Testis (tissue), 3 donors: ENCODE measurements around the gene MGLL. TPM values are rescaled to one million over a fixed set of nuclear protein-coding genes. Genes with fewer than 3 reads are reported as not detected.
A peak's percentile ranks its signal among the peaks of the same experiment; 100 is the strongest.

Experiments
- DNase-seq: peaks from one replicate; pipeline ENCODE4 v3.0.0-alpha.2; 2019
- H3K27ac ChIP-seq, 2 donors: fragments of 200-600 bp; sonication (generic); one replicate each; pipeline ENCODE4 v1.5.1; 2019
- H3K27me3 ChIP-seq: fragments of 200-600 bp; sonication (generic); one replicate; pipeline ENCODE4 v1.5.1; 2019
- H3K36me3 ChIP-seq: fragments of 200-600 bp; sonication (generic); one replicate; pipeline ENCODE4 v1.5.1; 2017; ENCODE audit warnings: low read depth; ENCODE audit errors: missing control alignments
- H3K4me1 ChIP-seq: fragments of 200-600 bp; sonication (generic); one replicate; pipeline ENCODE4 v1.5.1; 2019
- H3K4me3 ChIP-seq, 2 donors: fragments of 200-600 bp; sonication (generic); one replicate each; pipeline ENCODE4 v1.5.1; 2017 to 2019
- H3K9me3 ChIP-seq: fragments of 200-600 bp; sonication (generic); one replicate; pipeline ENCODE4 v1.5.1; 2017
- POLR2A ChIP-seq: fragments of 450-650 bp; IDR thresholded peaks from one replicate; pipeline ENCODE4 v1.6.1; 2017; ENCODE audit warnings: antibody characterized with exemption, mild to moderate bottlenecking, moderate library complexity
- WGBS, 2 donors: methylation state at CpG; one replicate each; pipeline ENCODE4 v1.1.5; 2018; 5-methylcytosine and 5-hydroxymethylcytosine counted together
- intact Hi-C: fragments of 100-400 bp; cut with DNase I; formaldehyde crosslinking; loops from one replicate; pipeline ENCODE4 v1.15.1; 2023; ENCODE audit warnings: low total_unique reads
- polyA plus RNA-seq: library from polyadenylated mRNA; stranded (reverse); fragments of 350-450 nt; fragmentation: Illumina TruSeq; extraction: RNeasy Lipid Tissue Mini Kit (QIAGEN cat#74804); gene quantifications from one replicate; pipeline ENCODE4 v1.2.3, GENCODE V29; 2014; ENCODE audit warnings: low read depth, low replicate concordance; ENCODE audit not compliant: insufficient read depth
- total RNA-seq, 2 donors: library from RNA; depleted of rRNA; stranded (reverse); fragments of >200 nt; gene quantifications; one replicate each; pipeline ENCODE4 v1.2.3, GENCODE V29; 2016
- TF ChIP-seq, protein P1 (sequence below), 3 experiments: fragments of 450-650 bp in 2 of 3; fragments of 200-600 bp in 1 of 3; sonication (generic) in 1 of 3; IDR thresholded peaks; one replicate each; pipeline ENCODE4 v1.5.1; 2016 to 2019; ENCODE audit warnings: antibody characterized with exemption in 3 of 3, mild to moderate bottlenecking in 2 of 3, moderate library complexity in 1 of 3

The MGLL gene
- total and polyA plus RNA-seq, 3 donors from 2014 or later: 18.3 to 26.0 (median 19.2) TPM

DNA sequence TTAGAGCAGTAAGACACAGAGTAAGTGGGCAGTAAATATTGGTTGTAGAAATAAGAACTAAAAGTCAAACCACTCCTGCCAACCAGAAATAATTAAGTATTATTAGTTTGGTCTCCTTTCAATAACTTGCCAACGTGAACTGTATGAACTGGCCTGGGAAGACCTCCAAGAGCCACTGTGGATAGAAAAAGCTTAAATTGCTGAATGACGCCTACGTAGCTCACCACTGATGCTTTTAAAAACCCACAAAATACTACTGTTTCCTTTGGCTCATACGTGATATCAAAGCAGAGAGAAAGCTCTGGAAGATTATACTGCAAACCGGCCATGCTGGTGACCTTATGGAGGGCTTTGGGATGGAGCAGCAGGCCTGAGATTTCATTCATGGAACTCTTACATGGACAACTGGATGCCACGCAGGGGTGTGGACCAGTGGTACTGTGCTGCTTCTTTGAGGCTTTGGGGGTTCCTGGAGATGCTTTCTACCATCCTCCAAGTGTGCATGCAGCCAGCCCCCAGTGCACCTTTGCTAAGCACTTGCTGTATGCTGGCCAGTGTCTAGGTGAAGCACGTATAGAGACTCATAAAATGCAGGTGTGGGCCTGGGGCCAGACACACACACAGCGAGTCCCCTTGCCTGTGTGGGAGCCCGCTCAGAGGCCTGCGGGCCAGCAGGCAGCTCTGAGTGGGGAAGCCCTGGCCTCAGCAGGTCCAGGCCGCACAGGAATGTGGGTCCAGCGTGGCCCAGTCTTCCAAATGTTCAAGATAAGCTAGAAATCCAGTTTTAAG is 82.8 kb downstream of the MGLL start:
- peaks cover 52% of the 10 kb centered on the region for H3K4me1 ChIP-seq
- TF ChIP-seq POLR2A: no peak
- TF ChIP-seq, protein P1, sequence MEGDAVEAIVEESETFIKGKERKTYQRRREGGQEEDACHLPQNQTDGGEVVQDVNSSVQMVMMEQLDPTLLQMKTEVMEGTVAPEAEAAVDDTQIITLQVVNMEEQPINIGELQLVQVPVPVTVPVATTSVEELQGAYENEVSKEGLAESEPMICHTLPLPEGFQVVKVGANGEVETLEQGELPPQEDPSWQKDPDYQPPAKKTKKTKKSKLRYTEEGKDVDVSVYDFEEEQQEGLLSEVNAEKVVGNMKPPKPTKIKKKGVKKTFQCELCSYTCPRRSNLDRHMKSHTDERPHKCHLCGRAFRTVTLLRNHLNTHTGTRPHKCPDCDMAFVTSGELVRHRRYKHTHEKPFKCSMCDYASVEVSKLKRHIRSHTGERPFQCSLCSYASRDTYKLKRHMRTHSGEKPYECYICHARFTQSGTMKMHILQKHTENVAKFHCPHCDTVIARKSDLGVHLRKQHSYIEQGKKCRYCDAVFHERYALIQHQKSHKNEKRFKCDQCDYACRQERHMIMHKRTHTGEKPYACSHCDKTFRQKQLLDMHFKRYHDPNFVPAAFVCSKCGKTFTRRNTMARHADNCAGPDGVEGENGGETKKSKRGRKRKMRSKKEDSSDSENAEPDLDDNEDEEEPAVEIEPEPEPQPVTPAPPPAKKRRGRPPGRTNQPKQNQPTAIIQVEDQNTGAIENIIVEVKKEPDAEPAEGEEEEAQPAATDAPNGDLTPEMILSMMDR (IDR thresholded peaks at IDR 0.05): no peak
- H3K27ac ChIP-seq: peak overlapping the region; percentile 46 to 74
- no peak overlapping the region for H3K4me3 ChIP-seq
- no peak for DNase-seq
- intact Hi-C loops: no loop called here
- H3K9me3 ChIP-seq: no peaks in the 10 kb centered on the region
- H3K36me3 ChIP-seq: no peaks in the 10 kb centered on the region
- WGBS, 2 donors: 71 to 74% methylated on average over 11 to 12 of the region's 12 CpGs
- no peaks in the 10 kb centered on the region for H3K27me3 ChIP-seq

DNA sequence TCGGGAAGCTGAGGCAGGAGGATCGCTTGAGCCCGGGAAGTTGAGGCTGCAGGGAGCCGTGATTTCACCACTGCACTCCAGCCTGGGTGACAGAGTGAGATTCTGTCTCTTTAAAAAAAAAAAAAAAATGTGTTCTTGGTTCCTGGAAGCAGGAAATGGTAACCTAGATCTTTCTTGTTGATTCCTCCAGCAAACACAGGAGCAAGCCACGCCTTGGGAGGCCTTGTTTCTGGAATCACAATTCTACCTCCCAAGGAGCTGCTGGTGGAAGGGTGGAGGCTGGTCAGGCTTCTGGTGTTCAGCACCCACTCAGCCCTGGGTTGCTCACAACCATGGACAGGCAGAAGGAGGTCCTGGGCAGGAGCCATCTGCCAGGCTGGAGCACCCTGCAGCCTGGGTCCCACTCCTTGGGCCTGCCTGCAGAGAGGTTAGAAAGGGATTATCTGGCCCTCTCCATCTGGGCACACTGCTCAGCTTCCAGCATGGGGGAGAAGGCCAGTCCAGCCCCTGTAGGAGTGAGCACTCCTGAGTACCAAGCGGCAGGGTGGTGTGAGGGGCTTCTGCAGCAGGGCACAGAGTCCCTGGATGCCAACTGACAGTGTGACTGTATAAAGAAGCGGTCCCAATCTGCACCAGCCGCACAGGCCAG is 84.0 kb downstream of the MGLL start:
- Histone ChIP-seq H3K4me3 (no peak overlapping the region), H3K36me3 (no peaks in the 10 kb centered on the region), H3K4me1 (peaks cover 62% of the 10 kb centered on the region), H3K27ac (peak overlapping the region; percentile 4 to 22), H3K27me3 (no peaks in the 10 kb centered on the region), H3K9me3 (no peaks in the 10 kb centered on the region)
- peak; percentile 56 for DNase-seq
- 79 to 83% methylated on average over 5 to 8 of the region's 8 CpGs for WGBS, 2 donors
- intact Hi-C loops: no loop called here
- no peak for TF ChIP-seq POLR2A
- TF ChIP-seq, protein P1 (IDR thresholded peaks at IDR 0.05): no peak

DNA sequence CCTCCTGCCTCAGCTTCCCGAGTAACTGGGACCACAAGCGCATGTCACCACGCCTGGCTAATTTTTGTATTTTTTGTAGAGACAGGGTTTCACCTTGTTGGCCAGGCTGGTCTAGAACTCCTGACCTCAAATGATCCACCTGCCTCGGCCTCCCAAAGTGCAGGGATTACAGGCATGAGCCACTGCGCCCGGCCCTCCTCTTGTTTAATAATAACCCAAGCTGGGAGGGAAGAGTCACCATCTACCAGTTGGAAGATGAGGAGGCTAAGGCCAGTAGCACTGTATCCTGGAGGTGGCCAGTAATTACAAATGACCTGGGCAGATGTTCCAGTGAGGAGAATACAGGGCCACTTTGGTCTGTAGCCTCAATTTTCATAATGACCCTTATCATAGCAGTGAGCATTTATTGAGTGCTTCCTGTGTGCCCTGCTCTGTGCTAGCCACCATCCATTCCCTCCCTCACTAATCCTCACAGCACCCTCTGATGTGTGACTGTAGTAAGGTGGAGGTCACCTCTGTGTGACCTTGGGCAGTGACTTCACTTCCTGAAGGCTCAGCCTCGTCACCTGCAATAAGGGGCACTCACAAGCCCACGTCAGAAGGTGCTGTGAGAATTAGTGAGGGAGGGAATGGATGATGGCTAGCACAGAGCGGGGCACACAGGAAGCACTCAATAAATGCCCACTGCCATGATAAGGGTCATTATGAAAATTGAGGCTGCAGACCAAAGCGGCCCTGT is 85.3 kb downstream of the MGLL start:
- 91% methylated on average over 10 of the region's 10 CpGs for WGBS, 2 donors
- H3K27me3 ChIP-seq: no peaks in the 10 kb centered on the region
- H3K4me1 ChIP-seq: peaks cover 74% of the 10 kb centered on the region
- no peaks in the 10 kb centered on the region for H3K9me3 ChIP-seq
- TF ChIP-seq, protein P1 (IDR thresholded peaks at IDR 0.05): no peak
- TF ChIP-seq POLR2A: no peak
- intact Hi-C loops: no loop called here
- peak overlapping the region; percentile 87 to 92 for H3K27ac ChIP-seq
- no peak for DNase-seq
- H3K4me3 ChIP-seq: no peak overlapping the region
- no peaks in the 10 kb centered on the region for H3K36me3 ChIP-seq

GRCh38 chr3:127735767-127736693 is 86.3 kb downstream of the MGLL start:
- Histone ChIP-seq H3K4me1 (peaks cover 78% of the 10 kb centered on the region), H3K27ac (peak overlapping the region; percentile 87 to 92), H3K27me3 (no peaks in the 10 kb centered on the region), H3K36me3 (no peaks in the 10 kb centered on the region), H3K9me3 (no peaks in the 10 kb centered on the region), H3K4me3 (no peak overlapping the region)
- peak; percentile 58 for DNase-seq
- 49 to 50% methylated on average over 9 of the region's 9 CpGs for WGBS, 2 donors
- intact Hi-C loops: no loop called here
- no peak for TF ChIP-seq POLR2A
- TF ChIP-seq, protein P1 (IDR thresholded peaks at IDR 0.05): no peak
